Adrenal gland (tissue), 12 donors: Measurements from ENCODE around the gene DESI2. TPM values are rescaled to one million over a fixed set of nuclear protein-coding genes. Genes with fewer than 3 reads are reported as not detected.

ENCODE experiments used
- DNase-seq, 7 donors: peaks; one replicate each; pipeline ENCODE4 v3.0.0-alpha.2; 2019 to 2020
- H3K27ac ChIP-seq, 5 donors: fragments of 200-600 bp; sonication (generic) in 4 of 5; 1 replicate in 3 of 5; 2 replicates in 2 of 5; pipeline versions ENCODE4 v1.5.1 to v1.8.0; 2016 to 2020; ENCODE audit warnings: mild to moderate bottlenecking in 1 of 5
- H3K27me3 ChIP-seq: fragments of 200-600 bp; 2 replicates; pipeline ENCODE4 v1.8.0; 2021
- H3K36me3 ChIP-seq, 2 donors: fragments of 200-600 bp; replicated peaks in 1 of 2; 1 replicate in 1 of 2; 2 replicates in 1 of 2; pipeline versions ENCODE4 v1.5.1 to v1.8.0; 2018 to 2022
- H3K4me1 ChIP-seq, 2 donors: fragments of 200-600 bp; replicated peaks in 1 of 2; 1 replicate in 1 of 2; 2 replicates in 1 of 2; pipeline versions ENCODE4 v1.5.1 to v1.8.0; 2018 to 2021
- H3K4me3 ChIP-seq, 4 donors: fragments of 200-600 bp; sonication (generic) in 3 of 4; one replicate each; pipeline ENCODE4 v1.5.1; 2016 to 2018
- H3K9me3 ChIP-seq, 3 donors: fragments of 200-600 bp; sonication (generic) in 1 of 3; replicated peaks in 1 of 3; 1 replicate in 2 of 3; 2 replicates in 1 of 3; pipeline versions ENCODE4 v1.5.1 to v1.8.0; 2016 to 2021
- POLR2A ChIP-seq, 2 donors: fragments of 450-650 bp; IDR thresholded peaks; one replicate each; pipeline ENCODE4 v1.6.1; 2017; ENCODE audit warnings: antibody characterized with exemption in 2 of 2, mild to moderate bottlenecking in 2 of 2, moderate library complexity in 1 of 2
- WGBS, 4 donors: extraction: QIAGEN DNeasy Blood & Tissue Kit in 2 of 4; methylation state at CpG; one replicate each; pipeline versions ENCODE4 v1.1.5 to v1.1.7; 2013 to 2017; 5-methylcytosine and 5-hydroxymethylcytosine counted together
- intact Hi-C, 2 donors: fragments of 100-400 bp; cut with DNase I; formaldehyde crosslinking; loops; one replicate each; pipeline versions ENCODE4 v1.14.1 to v1.15.0; 2022 to 2023
- polyA plus RNA-seq, 3 donors: library from polyadenylated mRNA; stranded (reverse); fragments of 200-250 nt in 2 of 3; fragments of 350-450 nt in 1 of 3; fragmentation: Illumina TruSeq in 1 of 3; extraction: RNeasy Lipid Tissue Mini Kit (QIAGEN cat#74804) in 1 of 3; gene quantifications; one replicate each; pipeline ENCODE4 v1.2.3, GENCODE V29; 2013 to 2014
- total RNA-seq, 9 donors: library from RNA; depleted of rRNA in 4 of 9; stranded (reverse); fragments of >200 nt in 4 of 9; fragments of 120-200 nt in 1 of 9; fragmentation: NEBNext Ultra II Directional in 1 of 9; extraction: Animal tissue kit (Norgen Biotek cat#: 25700) in 1 of 9; gene quantifications; one replicate each; pipeline versions ENCODE4 v1.1.0 to v1.2.4, GENCODE V29; 2013 to 2023
- TF ChIP-seq, protein P1 (sequence below), 6 experiments: fragments of 450-650 bp in 4 of 6; fragments of 200-600 bp in 2 of 6; sonication (generic) in 1 of 6; IDR thresholded peaks; 1 replicate in 5 of 6; 2 replicates in 1 of 6; pipeline versions ENCODE4 v1.5.1 to v1.8.0; 2016 to 2021; ENCODE audit warnings: antibody characterized with exemption in 6 of 6, mild to moderate bottlenecking in 2 of 6, moderate library complexity in 1 of 6
- donor health status: healthy with polysubstance abuse.
- donor health status: Bipolar disorder and iron deficiency.
- donor health status: DM: yes; HTN: yes; CAD: no.
- donor health status: DM: no; HTN: no; CAD: no.
- donor health status: DM: no; HTN: no; CAD: no.
- donor health status: DM: yes; HTN: yes; CAD: no.

The DESI2 gene
- total and polyA plus RNA-seq, 12 donors, result 7.0 to 50.0 (median 29.1) TPM

DNA sequence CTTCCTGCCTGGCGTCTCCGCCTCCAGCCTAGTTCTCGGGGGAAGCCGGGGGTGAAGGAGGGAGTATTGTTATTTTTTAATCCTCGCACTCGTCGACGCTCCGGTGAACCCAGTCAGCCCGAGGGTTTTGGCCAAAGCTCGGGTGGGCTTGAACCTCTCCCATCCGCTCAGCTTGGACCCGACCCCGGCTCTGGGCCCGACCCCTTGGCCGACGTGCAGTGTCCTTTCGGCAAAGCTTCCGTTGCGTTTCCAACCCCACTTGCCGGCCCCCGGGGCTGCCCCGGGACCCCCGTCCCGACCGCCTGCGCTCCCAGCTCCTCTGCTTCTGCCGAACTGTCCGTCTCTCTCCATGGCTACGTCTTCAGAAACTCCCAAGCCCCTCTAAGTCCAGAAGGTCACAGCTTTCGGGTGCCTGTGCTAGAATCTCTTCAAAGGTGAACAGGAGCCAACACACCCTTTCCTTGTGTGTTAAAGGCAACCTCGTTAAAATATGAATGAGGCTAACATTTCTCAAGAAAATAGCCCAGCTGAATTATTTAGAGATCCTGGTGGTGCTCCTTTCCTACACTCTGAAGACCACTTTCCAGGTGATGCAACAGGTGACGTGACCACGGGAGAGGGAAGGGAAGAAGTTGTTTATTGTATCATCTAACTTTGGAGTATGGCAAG lies 647 bp downstream of the DESI2 start:
- peaks cover 0 to under 1% (median 0%) of the 10 kb centered on the region in 3 donors for H3K9me3 ChIP-seq
- no peaks in the 10 kb centered on the region for H3K36me3 ChIP-seq
- peaks cover 9 to 25% of the 10 kb centered on the region in 2 donors for H3K4me1 ChIP-seq
- WGBS, 4 donors, result 0 to 2% (median 1%) methylated on average over 21 to 34 of the region's 34 CpGs
- peak in 1 of 7 donors; percentile 33 for DNase-seq
- H3K27me3 ChIP-seq, result no peaks in the 10 kb centered on the region
- peak overlapping the region; percentile 31 to 99 (median 82) for H3K4me3 ChIP-seq
- TF ChIP-seq, protein P1, sequence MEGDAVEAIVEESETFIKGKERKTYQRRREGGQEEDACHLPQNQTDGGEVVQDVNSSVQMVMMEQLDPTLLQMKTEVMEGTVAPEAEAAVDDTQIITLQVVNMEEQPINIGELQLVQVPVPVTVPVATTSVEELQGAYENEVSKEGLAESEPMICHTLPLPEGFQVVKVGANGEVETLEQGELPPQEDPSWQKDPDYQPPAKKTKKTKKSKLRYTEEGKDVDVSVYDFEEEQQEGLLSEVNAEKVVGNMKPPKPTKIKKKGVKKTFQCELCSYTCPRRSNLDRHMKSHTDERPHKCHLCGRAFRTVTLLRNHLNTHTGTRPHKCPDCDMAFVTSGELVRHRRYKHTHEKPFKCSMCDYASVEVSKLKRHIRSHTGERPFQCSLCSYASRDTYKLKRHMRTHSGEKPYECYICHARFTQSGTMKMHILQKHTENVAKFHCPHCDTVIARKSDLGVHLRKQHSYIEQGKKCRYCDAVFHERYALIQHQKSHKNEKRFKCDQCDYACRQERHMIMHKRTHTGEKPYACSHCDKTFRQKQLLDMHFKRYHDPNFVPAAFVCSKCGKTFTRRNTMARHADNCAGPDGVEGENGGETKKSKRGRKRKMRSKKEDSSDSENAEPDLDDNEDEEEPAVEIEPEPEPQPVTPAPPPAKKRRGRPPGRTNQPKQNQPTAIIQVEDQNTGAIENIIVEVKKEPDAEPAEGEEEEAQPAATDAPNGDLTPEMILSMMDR (IDR thresholded peaks at IDR 0.05), result no peak
- TF ChIP-seq POLR2A (IDR thresholded peaks at IDR 0.05), result no peak
- peak overlapping the region in 4 of 5 donors; percentile 84 to 92 (median 90) for H3K27ac ChIP-seq
- intact Hi-C loops, result loop anchor here in 1 of 2 donors (5.0 kb wide), 1 partner anchor 144 kb away; no protein-coding TSS in a partner anchor

DNA sequence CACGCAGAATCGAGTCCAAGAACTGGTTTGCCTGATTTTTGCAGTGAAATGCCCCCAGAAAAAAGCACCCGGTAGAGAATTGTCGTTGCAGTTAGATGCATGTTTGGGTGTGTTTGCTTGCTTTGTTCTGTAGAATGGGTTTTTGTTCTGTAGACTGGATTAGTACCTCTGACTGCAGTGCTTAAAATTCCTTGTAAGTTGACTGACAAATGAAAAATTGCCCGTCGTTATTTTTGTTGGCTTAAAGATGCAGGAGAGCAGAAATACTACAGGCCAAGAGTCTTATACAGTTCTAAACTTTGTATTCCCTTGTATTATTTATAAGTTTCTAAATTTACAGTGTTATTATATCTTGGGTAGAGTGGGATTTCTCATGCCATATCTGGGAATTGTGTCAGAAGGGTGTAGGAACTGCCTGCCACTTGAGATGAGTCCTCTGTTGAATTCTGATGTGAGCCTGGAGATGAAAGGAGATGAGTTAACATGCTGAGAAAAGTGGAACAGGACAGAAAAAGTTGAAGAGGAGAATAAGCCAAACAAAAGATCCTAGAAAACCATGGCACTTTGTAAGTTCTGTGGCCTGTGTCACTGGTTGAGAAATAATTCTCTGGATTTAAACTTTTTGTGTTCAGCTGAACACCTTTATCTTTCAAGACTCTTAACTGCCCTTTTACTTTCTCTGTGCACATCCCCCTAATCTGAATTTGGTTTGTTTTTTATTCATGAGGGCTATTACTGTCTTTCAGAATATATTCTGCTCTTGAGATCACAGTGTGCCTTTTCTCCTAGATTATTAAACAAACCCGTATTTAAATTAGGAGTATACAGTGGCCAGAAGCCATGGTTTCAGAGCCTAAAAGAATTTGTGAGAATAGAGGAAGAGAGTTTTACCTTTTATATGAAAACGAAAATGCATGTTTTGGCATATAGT lies 1.4 kb downstream of the DESI2 start:
- intact Hi-C loops, result loop anchor here in 1 of 2 donors (5.0 kb wide), 1 partner anchor 143 kb away; no protein-coding TSS in a partner anchor
- TF ChIP-seq POLR2A (IDR thresholded peaks at IDR 0.05), result no peak
- TF ChIP-seq, protein P1 (IDR thresholded peaks at IDR 0.05), result no peak
- Histone ChIP-seq H3K9me3 (peaks cover 0 to 4% (median 0%) of the 10 kb centered on the region in 3 donors), H3K4me1 (peaks cover 9 to 26% of the 10 kb centered on the region in 2 donors), H3K27me3 (no peaks in the 10 kb centered on the region), H3K36me3 (no peaks in the 10 kb centered on the region), H3K27ac (peak overlapping the region in 2 of 5 donors; percentile 90 to 92), H3K4me3 (peak overlapping the region in 3 of 4 donors; percentile 68 to 99 (median 96))
- no peak for DNase-seq
- 11 to 19% (median 11%) methylated on average over 8 of the region's 8 CpGs for WGBS, 4 donors

DNA sequence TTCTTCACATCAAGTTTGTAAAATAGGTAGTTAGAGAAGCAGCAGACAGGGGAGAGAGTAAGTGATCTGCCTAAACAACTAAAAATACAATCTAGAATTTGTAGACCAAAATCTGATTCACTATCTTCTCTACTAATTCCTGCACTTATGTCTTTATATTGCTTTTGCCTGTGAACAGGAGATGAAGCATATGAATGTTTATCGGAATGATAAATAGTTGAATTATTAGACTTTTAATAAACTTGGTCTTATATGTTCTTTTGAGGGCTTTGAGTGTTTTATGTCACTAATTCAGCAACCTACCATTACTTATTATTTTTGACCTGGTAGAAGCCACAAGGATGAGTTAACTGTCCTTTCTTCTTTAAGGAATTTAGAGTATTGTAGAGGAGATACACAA lies 2.3 kb downstream of the DESI2 start:
- no peaks in the 10 kb centered on the region for H3K36me3 ChIP-seq
- no peaks in the 10 kb centered on the region for H3K27me3 ChIP-seq
- peaks cover 0 to 4% (median 0%) of the 10 kb centered on the region in 3 donors for H3K9me3 ChIP-seq
- no peak for DNase-seq
- H3K4me1 ChIP-seq, result peaks cover 9 to 26% of the 10 kb centered on the region in 2 donors
- no peak overlapping the region for H3K4me3 ChIP-seq
- no peak overlapping the region for H3K27ac ChIP-seq
- intact Hi-C loops, result no loop called here
- 94 to 97% (median 96%) methylated on average over 1 of the region's 1 CpG for WGBS, 4 donors
- no peak for TF ChIP-seq POLR2A (IDR thresholded peaks at IDR 0.05)
- TF ChIP-seq, protein P1 (IDR thresholded peaks at IDR 0.05), result no peak

DNA sequence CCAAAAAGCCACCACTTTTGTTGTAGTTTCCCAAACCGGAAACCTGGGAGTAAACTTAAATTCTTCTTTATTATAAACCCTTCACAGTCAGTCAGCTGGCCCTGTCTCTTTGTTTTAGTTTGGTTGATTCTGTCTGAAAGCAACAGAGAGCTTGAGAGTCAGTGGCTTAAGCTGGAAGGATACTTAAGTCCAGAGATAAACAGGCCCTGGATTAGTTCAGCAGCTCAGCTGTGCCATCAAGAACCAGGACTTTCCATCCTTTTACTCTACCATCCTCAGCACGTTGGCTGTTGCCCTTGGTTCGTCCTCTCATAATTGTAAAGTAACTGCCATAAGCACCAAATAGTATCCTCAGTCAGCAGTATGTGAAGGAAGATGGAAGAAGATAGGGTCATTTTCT lies 4.5 kb downstream of the DESI2 start:
- H3K36me3 ChIP-seq, result no peaks in the 10 kb centered on the region
- TF ChIP-seq, protein P1 (IDR thresholded peaks at IDR 0.05), result no peak
- TF ChIP-seq POLR2A (IDR thresholded peaks at IDR 0.05), result no peak
- 91 to 98% (median 95%) methylated on average over 3 of the region's 3 CpGs for WGBS, 4 donors
- H3K4me3 ChIP-seq, result no peak overlapping the region
- peaks cover 9 to 22% of the 10 kb centered on the region in 2 donors for H3K4me1 ChIP-seq
- no peak overlapping the region for H3K27ac ChIP-seq
- intact Hi-C loops, result no loop called here
- DNase-seq, result no peak
- H3K9me3 ChIP-seq, result peaks cover 0 to 4% (median 0%) of the 10 kb centered on the region in 3 donors
- H3K27me3 ChIP-seq, result no peaks in the 10 kb centered on the region
